GM13976 (cell line): Measurements from ENCODE around the gene PPP1R15A.
A peak's percentile ranks its signal among the peaks of the same experiment; 100 is the strongest.
"Not testable (repeated sequence)": the region's sequence is repeated elsewhere in the genome, so short reads cannot be mapped to it uniquely, and the experiment has no call there.

ENCODE experiments used
- DNase-seq: peaks from one replicate; pipeline ENCODE4 v3.0.0; 2012; ENCODE audit warnings: low spot score
- in situ Hi-C: fragments of 300-500 bp; cut with MboI; formaldehyde crosslinking; loops from one replicate; pipeline ENCODE4 v1.12.0; 2022; ENCODE audit warnings: low sequenced_read_pairs, mixed read lengths, inconsistent platforms; ENCODE audit not compliant: unreplicated experiment
- TF ChIP-seq, protein P1 (sequence below): IDR thresholded peaks from 2 replicates; pipeline ENCODE4 v1.5.1; 2012; ENCODE audit warnings: borderline replicate concordance, mild to moderate bottlenecking; ENCODE audit not compliant: insufficient read depth; ENCODE audit errors: extremely low read depth, missing control alignments, control extremely low read depth

PPP1R15A gene

DNA sequence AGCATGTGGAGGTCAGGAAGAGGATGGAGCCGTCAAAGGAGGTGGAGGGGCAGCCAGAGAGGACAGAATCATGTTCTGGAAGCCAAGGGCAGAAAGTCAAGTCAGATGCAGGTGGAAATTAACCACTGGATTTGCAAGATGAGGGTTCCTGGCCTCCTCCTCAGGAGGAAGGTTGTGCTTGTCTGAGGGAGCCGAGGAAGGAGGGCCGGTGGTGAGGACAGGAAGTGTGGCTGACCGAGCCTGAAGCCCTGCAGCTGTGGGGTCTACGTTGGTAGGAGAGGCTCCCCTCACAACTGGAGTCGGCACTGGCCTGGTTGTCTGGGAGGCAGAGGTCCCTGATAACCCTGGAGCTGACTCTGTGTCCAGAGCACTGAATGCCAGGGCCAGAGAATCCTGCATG, 45.9 kb downstream of the PPP1R15A start:
- DNase-seq, result no peak
- in situ Hi-C loops, result no loop called here
- TF ChIP-seq, protein P1, sequence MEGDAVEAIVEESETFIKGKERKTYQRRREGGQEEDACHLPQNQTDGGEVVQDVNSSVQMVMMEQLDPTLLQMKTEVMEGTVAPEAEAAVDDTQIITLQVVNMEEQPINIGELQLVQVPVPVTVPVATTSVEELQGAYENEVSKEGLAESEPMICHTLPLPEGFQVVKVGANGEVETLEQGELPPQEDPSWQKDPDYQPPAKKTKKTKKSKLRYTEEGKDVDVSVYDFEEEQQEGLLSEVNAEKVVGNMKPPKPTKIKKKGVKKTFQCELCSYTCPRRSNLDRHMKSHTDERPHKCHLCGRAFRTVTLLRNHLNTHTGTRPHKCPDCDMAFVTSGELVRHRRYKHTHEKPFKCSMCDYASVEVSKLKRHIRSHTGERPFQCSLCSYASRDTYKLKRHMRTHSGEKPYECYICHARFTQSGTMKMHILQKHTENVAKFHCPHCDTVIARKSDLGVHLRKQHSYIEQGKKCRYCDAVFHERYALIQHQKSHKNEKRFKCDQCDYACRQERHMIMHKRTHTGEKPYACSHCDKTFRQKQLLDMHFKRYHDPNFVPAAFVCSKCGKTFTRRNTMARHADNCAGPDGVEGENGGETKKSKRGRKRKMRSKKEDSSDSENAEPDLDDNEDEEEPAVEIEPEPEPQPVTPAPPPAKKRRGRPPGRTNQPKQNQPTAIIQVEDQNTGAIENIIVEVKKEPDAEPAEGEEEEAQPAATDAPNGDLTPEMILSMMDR, result no peak

DNA sequence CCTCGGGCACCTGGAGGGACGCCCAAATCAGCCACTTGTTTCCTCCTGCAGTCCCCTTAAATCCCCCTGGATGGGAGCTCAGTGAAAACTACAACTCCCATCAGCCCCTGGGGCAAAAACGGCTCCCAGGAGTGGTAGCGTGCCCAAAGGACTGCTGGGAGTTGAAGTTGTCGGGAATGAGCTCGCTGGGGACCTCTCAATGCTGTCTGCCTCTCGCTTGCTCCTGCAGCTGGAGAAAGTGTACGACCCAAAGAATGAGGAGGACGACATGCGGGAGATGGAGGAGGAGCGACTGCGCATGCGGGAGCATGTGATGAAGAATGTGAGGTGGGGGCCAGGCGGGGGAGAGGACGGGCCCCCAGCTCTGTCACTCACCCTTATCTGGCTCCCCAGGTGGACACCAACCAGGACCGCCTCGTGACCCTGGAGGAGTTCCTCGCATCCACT, 46.6 kb downstream of the PPP1R15A start:
- DNase-seq, result peak; percentile 49
- in situ Hi-C loops, result no loop called here
- TF ChIP-seq, protein P1, result no peak

DNA sequence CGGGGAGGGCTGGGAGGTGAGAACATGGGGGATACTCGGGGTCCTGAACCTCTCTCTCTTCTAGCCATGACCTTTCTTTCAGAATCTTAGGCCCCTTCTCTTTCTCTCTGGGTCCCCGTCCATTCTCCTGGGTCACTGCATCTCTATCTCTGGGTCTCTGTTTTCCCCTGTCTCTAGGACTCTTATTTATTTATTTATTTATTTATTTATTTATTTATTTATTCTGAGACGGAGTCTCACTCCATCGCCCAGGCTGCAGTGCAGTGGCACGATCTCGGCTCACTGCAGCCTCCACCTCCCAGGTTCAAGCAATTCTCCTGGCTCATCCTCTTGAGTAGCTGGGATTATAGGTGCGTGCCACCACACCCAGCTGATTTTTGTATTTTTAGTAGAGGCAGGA, 47.0 kb downstream of the PPP1R15A start:
- in situ Hi-C loops, DNase-seq: not testable (repeated sequence)

DNA sequence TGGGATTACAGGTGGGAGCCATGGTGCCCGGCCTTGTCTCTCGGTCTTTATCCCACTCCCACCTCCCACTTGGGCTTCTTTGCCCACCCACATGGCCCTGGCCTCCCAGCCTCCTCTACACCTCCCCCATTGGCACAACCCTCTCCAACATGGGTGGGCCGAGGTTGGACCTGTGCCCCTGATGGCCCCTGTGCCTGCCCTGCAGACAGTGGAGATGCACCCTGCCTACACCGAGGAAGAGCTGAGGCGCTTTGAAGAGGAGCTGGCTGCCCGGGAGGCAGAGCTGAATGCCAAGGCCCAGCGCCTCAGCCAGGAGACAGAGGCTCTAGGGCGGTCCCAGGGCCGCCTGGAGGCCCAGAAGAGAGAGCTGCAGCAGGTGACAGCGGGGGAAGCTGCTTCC, 48.7 kb downstream of the PPP1R15A start:
- TF ChIP-seq, protein P1, result no peak
- in situ Hi-C loops, result no loop called here
- no peak for DNase-seq

DNA sequence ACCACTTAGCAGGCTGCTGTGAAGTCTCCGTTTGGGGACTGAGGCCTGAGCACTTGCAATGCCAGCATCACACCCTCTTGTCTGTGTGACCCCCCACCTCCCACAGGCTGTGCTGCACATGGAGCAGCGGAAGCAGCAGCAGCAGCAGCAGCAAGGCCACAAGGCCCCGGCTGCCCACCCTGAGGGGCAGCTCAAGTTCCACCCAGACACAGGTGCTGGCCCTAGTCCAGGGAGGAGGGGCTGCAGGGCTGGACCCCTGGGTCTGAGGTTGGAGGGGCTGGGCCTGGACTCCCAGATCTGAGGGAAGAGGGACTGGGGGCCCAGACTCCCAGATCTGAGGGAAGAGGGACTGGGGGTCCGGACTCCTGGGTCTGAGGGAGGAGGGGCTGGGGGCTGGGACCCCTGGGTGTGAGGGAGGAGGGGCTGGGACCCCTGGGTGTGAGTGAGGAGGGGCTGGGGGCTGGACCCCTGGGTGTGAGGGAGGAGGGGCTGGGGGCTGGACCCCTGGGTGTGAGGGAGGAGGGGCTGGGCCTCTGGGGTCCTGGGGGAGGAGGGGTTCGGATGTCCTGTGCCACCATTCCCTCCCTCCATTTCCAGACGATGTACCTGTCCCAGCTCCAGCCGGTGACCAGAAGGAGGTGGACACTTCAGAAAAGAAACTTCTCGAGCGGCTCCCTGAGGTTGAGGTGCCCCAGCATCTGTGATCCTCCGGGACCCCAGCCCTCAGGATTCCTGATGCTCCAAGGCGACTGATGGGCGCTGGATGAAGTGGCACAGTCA, 49.7 kb downstream of the PPP1R15A start:
- in situ Hi-C loops, result no loop called here
- no peak for DNase-seq
- TF ChIP-seq, protein P1, result no peak

DNA sequence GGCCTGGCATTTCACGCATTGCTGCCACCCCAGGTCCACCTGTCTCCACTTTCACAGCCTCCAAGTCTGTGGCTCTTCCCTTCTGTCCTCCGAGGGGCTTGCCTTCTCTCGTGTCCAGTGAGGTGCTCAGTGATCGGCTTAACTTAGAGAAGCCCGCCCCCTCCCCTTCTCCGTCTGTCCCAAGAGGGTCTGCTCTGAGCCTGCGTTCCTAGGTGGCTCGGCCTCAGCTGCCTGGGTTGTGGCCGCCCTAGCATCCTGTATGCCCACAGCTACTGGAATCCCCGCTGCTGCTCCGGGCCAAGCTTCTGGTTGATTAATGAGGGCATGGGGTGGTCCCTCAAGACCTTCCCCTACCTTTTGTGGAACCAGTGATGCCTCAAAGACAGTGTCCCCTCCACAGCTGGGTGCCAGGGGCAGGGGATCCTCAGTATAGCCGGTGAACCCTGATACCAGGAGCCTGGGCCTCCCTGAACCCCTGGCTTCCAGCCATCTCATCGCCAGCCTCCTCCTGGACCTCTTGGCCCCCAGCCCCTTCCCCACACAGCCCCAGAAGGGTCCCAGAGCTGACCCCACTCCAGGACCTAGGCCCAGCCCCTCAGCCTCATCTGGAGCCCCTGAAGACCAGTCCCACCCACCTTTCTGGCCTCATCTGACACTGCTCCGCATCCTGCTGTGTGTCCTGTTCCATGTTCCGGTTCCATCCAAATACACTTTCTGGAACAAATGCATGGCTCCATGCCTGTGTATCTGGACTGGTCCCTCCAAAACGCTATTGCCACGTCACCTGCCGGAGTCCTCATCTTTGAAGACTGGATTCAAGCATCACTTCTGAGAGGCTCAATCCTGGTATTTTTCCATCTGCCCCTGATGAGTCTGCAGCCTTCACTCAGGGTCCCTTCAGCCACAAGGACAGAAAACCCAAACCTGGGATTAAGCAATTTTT, 50.6 kb downstream of the PPP1R15A start:
- TF ChIP-seq, protein P1, result no peak
- in situ Hi-C loops, result no loop called here
- DNase-seq, result no peak
